Suprapubic skin (tissue), 4 donors: Measurements from ENCODE around the gene SULF2. TPM values are rescaled to one million over a fixed set of nuclear protein-coding genes. Genes with fewer than 3 reads are reported as not detected.

ENCODE experiments used
- DNase-seq, 2 donors: peaks; one replicate each; pipeline ENCODE4 v3.0.0-alpha.2; 2019; ENCODE audit warnings: low spot score in 2 of 2
- H3K27ac ChIP-seq: fragments of 200-600 bp; sonication (generic); one replicate; pipeline ENCODE4 v1.5.1; 2019
- H3K27me3 ChIP-seq: fragments of 200-600 bp; sonication (generic); one replicate; pipeline ENCODE4 v1.5.1; 2019
- H3K36me3 ChIP-seq: fragments of 200-600 bp; sonication (generic); one replicate; pipeline ENCODE4 v1.5.1; 2019
- H3K4me1 ChIP-seq: fragments of 200-600 bp; sonication (generic); one replicate; pipeline ENCODE4 v1.5.1; 2019
- H3K4me3 ChIP-seq: fragments of 200-600 bp; sonication (generic); one replicate; pipeline ENCODE4 v1.5.1; 2019; ENCODE audit warnings: mild to moderate bottlenecking
- H3K9me3 ChIP-seq: fragments of 200-600 bp; sonication (generic); one replicate; pipeline ENCODE4 v1.5.1; 2019
- EP300 ChIP-seq: sonication (generic); formaldehyde crosslinking; IDR thresholded peaks from one replicate; pipeline ENCODE4 v1.6.1; 2017; ENCODE audit warnings: antibody characterized with exemption
- POLR2A ChIP-seq, 2 donors: fragments of 450-650 bp; IDR thresholded peaks; one replicate each; pipeline ENCODE4 v1.6.1; 2017; ENCODE audit warnings: antibody characterized with exemption in 2 of 2, mild to moderate bottlenecking in 2 of 2, moderate library complexity in 2 of 2
- POLR2AphosphoS5 ChIP-seq, 3 donors: sonication (generic); formaldehyde crosslinking; IDR thresholded peaks; one replicate each; pipeline ENCODE4 v1.6.1; 2017; ENCODE audit warnings: antibody characterized with exemption in 3 of 3
- WGBS: methylation state at CpG from one replicate; pipeline ENCODE4 v1.1.5; 2018; 5-methylcytosine and 5-hydroxymethylcytosine counted together
- total RNA-seq, 4 donors: library from RNA; depleted of rRNA; stranded (reverse); fragments of >200 nt; gene quantifications; one replicate each; pipeline ENCODE4 v1.1.0, GENCODE V29; 2016
- TF ChIP-seq, protein P1 (sequence below), 2 donors: fragments of 200-600 bp in 1 of 2; fragments of 450-650 bp in 1 of 2; sonication (generic) in 1 of 2; IDR thresholded peaks; one replicate each; pipeline ENCODE4 v1.5.1; 2016 to 2019; ENCODE audit warnings: antibody characterized with exemption in 2 of 2, mild to moderate bottlenecking in 1 of 2, moderate library complexity in 1 of 2

The SULF2 gene
- total RNA-seq, 4 donors from 2014 or later = 28.4 to 95.4 (median 57.5) TPM

DNA sequence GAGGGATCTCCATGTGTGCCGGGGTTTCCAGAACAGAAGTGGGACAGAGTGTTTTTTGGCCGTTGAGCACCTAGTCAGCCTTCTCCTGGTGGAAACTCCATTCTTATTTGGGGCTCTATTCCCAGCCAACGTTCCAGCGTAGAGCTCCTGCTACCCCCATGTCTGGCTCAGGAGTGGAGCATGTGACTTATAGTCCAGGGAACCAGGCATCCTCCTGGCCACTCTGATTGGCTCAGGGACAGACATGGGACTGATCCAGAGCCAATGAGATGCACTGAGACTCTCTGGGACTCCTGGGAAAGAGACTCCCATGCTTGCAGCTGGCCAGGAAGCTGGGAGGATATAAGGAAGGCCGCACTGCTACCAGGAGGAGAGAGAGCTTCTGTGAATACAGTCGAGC, 87.1 kb downstream of the SULF2 start:
- no peak overlapping the region for H3K27ac ChIP-seq
- H3K4me3 ChIP-seq = no peak overlapping the region
- TF ChIP-seq POLR2AphosphoS5 (IDR thresholded peaks at IDR 0.05) (no peak), EP300 (no peak), POLR2A (IDR thresholded peaks at IDR 0.05) (no peak)
- TF ChIP-seq, protein P1, sequence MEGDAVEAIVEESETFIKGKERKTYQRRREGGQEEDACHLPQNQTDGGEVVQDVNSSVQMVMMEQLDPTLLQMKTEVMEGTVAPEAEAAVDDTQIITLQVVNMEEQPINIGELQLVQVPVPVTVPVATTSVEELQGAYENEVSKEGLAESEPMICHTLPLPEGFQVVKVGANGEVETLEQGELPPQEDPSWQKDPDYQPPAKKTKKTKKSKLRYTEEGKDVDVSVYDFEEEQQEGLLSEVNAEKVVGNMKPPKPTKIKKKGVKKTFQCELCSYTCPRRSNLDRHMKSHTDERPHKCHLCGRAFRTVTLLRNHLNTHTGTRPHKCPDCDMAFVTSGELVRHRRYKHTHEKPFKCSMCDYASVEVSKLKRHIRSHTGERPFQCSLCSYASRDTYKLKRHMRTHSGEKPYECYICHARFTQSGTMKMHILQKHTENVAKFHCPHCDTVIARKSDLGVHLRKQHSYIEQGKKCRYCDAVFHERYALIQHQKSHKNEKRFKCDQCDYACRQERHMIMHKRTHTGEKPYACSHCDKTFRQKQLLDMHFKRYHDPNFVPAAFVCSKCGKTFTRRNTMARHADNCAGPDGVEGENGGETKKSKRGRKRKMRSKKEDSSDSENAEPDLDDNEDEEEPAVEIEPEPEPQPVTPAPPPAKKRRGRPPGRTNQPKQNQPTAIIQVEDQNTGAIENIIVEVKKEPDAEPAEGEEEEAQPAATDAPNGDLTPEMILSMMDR (IDR thresholded peaks at IDR 0.05) = no peak
- DNase-seq = no peak
- H3K36me3 ChIP-seq = peaks cover 8% of the 10 kb centered on the region
- H3K9me3 ChIP-seq = no peaks in the 10 kb centered on the region
- H3K27me3 ChIP-seq = no peaks in the 10 kb centered on the region
- WGBS = 91% methylated on average over 5 of the region's 6 CpGs
- no peaks in the 10 kb centered on the region for H3K4me1 ChIP-seq

DNA sequence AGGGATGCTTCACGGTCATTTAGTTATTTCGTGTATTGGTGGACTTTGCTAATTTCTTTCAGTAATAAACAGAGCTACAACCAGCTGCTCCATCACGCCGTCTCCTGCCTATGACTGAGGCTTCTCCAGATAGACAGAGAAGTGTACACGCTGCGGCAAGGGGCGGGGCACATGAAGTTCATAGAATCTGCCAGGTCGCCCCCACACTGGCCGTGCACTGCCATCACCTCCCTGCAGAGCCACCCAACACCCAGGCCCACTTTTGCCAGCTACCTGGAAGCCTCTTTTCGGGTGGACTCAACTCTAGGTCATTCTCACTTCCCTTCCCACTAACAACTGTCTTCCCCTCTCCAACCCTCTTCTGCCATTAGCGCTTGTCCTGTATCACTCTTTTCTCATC, 88.4 kb downstream of the SULF2 start:
- DNase-seq = no peak
- no peak overlapping the region for H3K4me3 ChIP-seq
- H3K4me1 ChIP-seq = no peaks in the 10 kb centered on the region
- TF ChIP-seq POLR2AphosphoS5 (IDR thresholded peaks at IDR 0.05) = no peak
- TF ChIP-seq POLR2A (IDR thresholded peaks at IDR 0.05) = no peak
- no peak for TF ChIP-seq EP300
- H3K27ac ChIP-seq = no peak overlapping the region
- H3K27me3 ChIP-seq = no peaks in the 10 kb centered on the region
- peaks cover 8% of the 10 kb centered on the region for H3K36me3 ChIP-seq
- 95% methylated on average over 11 of the region's 11 CpGs for WGBS
- H3K9me3 ChIP-seq = peaks cover 6% of the 10 kb centered on the region

- DNase-seq = no peak
- Histone ChIP-seq H3K27ac (no peak overlapping the region), H3K4me1 (no peaks in the 10 kb centered on the region), H3K36me3 (peaks cover 10% of the 10 kb centered on the region), H3K9me3 (peaks cover 11% of the 10 kb centered on the region), H3K27me3 (no peaks in the 10 kb centered on the region), H3K4me3 (no peak overlapping the region)
- TF ChIP-seq POLR2AphosphoS5 (IDR thresholded peaks at IDR 0.05) (no peak), POLR2A (IDR thresholded peaks at IDR 0.05) (no peak), EP300 (no peak)
- TF ChIP-seq, protein P1 (IDR thresholded peaks at IDR 0.05) = no peak
- 94% methylated on average over 13 of the region's 21 CpGs for whole genome bisulfite sequencing
Measured at GRCh38 chr20:47694021-47694818, 91.1 kb downstream of the SULF2 start.

DNA sequence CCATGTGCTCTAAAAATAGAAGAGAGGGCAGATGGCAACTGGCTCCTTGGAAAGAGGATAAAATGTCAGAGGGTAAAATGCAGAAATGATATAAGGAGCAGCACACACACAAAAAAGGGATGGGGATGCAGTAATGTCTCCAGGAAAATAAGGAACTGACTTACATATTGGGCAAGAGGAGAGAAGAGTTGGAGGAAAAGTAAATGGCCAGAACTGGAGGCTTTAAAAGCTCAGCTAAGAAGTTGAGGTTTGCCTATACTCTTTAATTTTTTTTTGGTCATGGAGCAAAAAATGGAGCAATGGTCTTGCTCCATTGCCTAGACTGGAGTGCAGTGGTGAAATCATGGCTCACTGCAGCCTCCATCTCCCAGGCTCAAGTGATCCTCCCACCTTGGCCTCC, 93.7 kb downstream of the SULF2 start:
- Histone ChIP-seq H3K27ac (no peak overlapping the region), H3K4me3 (no peak overlapping the region), H3K36me3 (peaks cover 19% of the 10 kb centered on the region), H3K9me3 (peaks cover 11% of the 10 kb centered on the region), H3K27me3 (no peaks in the 10 kb centered on the region), H3K4me1 (no peaks in the 10 kb centered on the region)
- TF ChIP-seq, protein P1 (IDR thresholded peaks at IDR 0.05) = no peak
- TF ChIP-seq POLR2AphosphoS5 (IDR thresholded peaks at IDR 0.05) (no peak), EP300 (no peak), POLR2A (IDR thresholded peaks at IDR 0.05) (no peak)
- DNase-seq = no peak

DNA sequence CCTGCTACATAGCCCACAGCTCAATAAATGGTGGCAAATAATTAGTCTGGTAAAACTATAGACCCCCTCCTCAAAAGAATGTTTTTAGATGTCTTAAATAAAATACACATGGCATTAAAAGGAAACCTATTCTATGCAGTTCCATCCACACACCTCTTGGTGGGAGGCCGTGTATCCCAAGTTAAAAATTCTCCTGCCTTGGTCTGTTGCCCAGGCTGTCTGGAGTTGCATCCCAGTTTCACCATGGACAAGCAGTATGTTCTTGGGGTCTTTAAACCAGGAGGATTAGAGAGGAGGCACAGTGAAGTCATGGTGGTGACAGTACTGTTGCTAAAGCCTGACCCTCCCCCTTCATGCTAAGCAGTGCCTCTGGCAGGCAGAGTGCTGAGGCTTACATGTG, 95.5 kb downstream of the SULF2 start:
- H3K4me1 ChIP-seq = no peaks in the 10 kb centered on the region
- peaks cover 19% of the 10 kb centered on the region for H3K36me3 ChIP-seq
- no peak for DNase-seq
- H3K9me3 ChIP-seq = peaks cover 11% of the 10 kb centered on the region
- 79% methylated on average over 1 of the region's 1 CpG for WGBS
- no peak overlapping the region for H3K4me3 ChIP-seq
- TF ChIP-seq POLR2A (IDR thresholded peaks at IDR 0.05) (no peak), EP300 (no peak)
- no peak overlapping the region for H3K27ac ChIP-seq
- H3K27me3 ChIP-seq = no peaks in the 10 kb centered on the region

- Histone ChIP-seq H3K36me3 (peaks cover 26% of the 10 kb centered on the region), H3K27me3 (no peaks in the 10 kb centered on the region), H3K4me1 (no peaks in the 10 kb centered on the region), H3K27ac (no peak overlapping the region), H3K4me3 (no peak overlapping the region), H3K9me3 (peaks cover 11% of the 10 kb centered on the region)
- 84% methylated on average over 17 of the region's 18 CpGs for WGBS
- TF ChIP-seq POLR2A (IDR thresholded peaks at IDR 0.05) = no peak
- TF ChIP-seq POLR2AphosphoS5 (IDR thresholded peaks at IDR 0.05) = no peak
- TF ChIP-seq, protein P1 (IDR thresholded peaks at IDR 0.05) = no peak
- no peak for TF ChIP-seq EP300
- no peak for DNase-seq
Measured at GRCh38 chr20:47688385-47689381, 96.6 kb downstream of the SULF2 start.
